Measurements from ENCODE around the gene ANKRD33B.

DNA sequence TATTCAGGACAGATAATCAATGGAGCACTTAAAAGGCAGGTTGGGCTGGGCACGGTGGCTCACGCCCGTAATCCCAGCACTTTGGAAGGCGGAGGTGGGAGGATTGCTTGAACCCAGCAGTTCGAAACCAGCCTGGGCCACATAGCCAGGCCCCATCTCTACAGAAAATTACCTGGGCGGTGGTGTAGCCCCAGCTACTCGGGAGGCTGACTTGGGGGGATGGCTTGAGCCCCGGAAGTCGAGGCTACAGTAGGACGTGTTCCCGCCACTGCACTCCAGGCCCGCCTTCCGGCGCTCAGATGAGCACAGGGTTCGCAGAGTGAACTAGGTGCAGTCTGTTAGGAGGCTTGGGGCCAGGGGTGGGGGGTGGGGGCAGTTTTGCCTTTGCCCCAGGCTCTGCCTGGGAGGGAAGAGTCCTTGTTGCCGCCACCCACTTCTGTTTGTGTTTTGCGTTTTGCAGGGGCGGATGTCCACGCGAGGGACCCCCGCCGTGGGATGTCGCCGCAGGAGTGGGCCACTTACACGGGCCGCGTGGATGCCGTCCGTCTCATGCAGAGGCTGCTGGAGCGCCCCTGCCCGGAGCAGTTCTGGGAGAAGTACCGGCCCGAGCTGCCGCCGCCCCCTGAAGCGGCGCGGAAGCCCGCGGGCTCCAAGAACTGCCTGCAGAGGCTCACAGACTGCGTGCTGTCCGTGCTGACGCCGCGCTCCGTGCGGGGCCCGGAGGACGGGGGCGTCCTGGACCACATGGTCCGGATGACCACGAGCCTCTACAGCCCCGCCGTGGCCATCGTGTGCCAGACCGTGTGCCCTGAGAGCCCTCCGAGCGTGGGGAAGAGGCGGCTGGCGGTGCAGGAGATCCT lies 85.2 kb downstream of the ANKRD33B start:
- TF ChIP-seq EZH2 (IDR thresholded peaks at IDR 0.05; ENCODE audit: insufficient read depth, poor library complexity, severe bottlenecking) (no peak), EZH2phosphoT487 (IDR thresholded peaks at IDR 0.05; ENCODE audit: insufficient read depth, low read depth) (no peak)
